HG03066 (cell line): ENCODE measurements around the gene FNBP1L.

Experiments used
- ATAC-seq: cut with Tn5 transposase; IDR thresholded peaks from one replicate; pipeline ENCODE4 v1.9.1; 2021; ENCODE audit warnings: low read depth; ENCODE audit not compliant: unreplicated experiment

Gene FNBP1L

GRCh38 chr1:93447481-93448291 is at the start of gene FNBP1L:
TSS of gene FNBP1L (plus strand) at chr1:93448118. CDS start at chr1:93448282, 164 bp downstream.
- no peak for ATAC-seq

DNA sequence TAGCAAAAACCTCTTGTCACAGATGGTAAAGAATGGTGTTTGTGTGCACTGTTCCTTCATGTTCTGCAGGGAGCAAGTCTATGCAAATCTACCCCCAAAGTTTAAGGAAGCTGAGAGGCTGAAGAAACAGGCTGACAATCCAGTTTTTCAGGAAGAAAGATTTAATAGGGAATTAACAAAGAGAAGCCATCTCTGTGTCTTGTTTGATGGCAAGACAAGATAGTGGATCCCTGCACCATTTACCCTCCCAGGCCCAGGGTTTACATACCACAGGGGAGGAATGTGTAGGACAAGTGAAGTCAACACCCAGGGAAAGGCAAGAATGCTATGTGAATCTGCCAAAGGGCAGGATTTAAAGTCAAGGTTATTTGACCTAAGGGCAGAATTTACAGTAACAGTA is 48.1 kb upstream of the FNBP1L start:
- no peak for ATAC-seq

GRCh38 chr1:93408203-93408602 is 39.7 kb upstream of the FNBP1L start:
- no peak for ATAC-seq

DNA sequence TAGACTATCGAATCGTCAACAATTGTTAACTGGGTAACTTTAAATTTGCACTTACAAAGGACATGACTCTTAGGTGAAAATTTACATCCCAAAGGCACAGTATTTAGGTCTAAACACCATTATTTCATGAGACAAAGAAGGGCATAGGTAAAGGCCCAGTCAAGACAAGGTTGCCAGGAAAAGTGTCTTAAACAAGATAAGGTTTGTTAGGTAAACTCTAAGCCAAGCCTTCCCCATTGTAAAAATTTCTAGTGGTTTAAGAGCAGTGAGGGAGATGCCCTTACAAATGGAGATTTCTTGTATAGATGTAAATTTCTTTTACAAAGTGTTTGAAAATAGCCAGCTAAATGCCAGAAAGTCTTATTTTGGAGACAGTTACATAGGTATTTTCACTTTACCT is 36.9 kb upstream of the FNBP1L start:
- ATAC-seq = no peak

DNA sequence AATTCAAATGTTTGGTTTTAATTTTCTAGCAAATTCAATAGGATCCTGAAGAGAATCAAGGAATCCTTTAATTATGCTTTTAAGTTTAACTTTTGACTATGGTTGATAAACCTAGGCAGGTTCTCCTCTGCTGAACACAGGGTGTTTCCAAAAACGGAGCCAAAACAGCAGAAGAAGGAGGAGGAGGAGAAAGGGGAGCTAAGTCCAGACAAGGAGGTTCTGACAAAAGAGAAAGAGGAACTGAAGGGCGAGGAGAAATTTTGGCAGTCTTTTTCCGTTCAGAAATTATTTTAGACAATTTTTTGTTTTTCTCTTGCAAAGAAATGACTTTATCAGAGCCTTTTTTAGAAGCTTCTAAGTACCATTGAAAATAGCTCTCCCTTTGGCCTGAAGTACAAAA is 33.2 kb upstream of the FNBP1L start:
- ATAC-seq = no peak

- ATAC-seq = no peak
Observed at GRCh38 chr1:93415296-93415695, 32.6 kb upstream of the FNBP1L start.

DNA sequence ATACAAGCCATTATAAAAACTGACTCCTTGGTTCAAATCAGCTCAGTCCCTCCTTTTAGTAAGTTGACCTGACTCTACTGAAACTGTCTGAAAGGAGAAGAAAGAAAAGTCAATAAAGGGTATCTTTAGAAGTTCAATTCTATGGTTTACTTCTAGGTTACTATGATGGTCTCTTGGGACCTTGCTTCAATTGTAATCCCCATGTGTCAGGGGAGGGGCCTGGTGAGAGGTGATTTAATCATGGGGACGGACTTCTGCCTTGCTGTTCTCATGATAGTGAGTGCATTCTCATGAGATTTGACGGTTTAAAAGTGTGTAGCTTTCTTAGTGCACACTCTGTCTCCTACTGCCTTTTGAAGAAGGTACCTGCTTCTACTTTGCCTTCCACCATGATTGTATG is 31.7 kb upstream of the FNBP1L start:
- ATAC-seq = no peak

- no peak for ATAC-seq
Observed at GRCh38 chr1:93419344-93419743, 28.6 kb upstream of the FNBP1L start.

GRCh38 chr1:93420400-93420799 is 27.5 kb upstream of the FNBP1L start:
- no peak for ATAC-seq

DNA sequence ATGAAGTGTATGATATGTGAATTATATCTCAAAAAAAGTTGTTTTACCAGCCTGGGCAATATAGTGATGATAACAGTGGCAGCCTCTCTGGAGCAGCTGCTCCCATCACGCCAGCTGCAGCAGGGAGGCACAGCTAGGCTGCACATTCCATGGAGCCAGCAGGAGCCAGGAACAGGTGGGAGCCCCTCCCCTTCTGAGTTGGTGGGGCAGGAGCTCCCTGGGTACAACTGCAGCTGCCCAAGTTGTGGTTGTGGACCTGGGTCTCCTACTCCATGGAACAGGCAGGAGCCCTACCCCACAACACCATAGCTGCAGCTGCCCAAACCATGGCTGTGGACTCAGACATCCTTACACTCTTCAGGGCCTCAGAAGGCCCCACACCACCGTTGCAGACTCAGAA is 21.7 kb upstream of the FNBP1L start:
- no peak for ATAC-seq

DNA sequence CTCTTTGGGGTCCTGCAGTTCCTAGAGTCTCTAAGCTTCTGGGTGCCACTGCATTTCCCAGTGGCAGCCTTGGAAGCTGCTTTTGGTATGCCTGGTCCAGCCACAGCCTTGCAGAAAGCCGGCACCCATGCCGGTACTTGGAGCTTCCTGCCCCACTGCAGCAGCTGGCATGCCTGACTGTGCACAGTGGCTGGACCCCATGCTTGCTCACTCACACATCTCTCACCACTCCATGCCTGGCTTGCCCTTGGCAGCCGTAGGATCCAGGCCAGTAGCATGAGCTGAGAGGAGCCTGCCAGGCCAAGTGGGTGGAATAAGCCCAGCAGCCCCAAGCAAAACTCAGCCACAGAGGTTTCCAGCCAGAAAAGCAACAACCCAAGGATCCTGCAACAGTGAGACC is 20.3 kb upstream of the FNBP1L start:
- ATAC-seq = no peak

DNA sequence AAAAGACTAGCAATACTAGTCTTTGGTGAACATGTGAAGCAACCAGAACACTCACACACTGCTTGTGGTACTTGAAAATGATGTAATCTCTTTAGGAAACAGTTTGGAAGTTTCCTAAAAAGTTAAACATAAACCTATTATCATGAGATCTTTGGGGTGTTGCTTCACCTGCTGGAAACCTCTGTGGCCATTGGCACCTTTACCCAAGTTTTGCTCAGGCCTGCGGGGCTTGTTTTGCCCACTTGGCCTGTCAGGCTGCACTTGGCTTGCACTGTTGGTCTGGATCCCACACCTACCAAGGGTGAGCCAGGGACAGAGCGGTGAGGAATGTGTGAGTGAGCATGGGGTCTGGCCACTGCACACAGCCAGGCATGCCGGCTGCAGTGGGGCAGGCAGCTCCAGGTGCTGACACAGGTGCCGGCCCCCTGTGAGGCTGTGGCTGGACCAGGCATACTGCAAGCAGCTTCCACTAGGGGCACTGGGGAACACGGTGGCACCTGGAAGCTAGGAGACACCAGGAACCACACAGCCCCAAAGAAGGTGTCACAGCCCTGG is 14.4 kb upstream of the FNBP1L start:
- no peak for ATAC-seq

DNA sequence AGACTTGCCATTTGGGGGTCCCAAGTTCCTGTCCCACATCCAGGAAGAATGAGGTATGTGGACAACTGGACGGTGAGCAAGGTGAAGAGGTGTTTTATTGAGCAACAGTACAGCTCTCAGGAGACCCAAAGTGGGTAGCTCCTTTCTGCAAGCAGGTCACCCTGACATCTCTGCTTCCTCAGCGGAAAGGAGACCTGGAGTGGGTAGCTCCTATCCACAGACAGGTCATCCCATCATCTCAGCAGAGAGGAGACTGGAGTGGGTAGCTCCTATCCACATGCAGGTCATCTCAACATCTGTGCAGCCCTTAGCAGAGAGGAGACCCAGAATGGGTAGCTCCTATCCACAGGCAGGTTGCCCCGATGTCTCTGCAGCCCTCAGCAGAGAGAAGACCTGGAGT is 13.8 kb upstream of the FNBP1L start:
- no peak for ATAC-seq

DNA sequence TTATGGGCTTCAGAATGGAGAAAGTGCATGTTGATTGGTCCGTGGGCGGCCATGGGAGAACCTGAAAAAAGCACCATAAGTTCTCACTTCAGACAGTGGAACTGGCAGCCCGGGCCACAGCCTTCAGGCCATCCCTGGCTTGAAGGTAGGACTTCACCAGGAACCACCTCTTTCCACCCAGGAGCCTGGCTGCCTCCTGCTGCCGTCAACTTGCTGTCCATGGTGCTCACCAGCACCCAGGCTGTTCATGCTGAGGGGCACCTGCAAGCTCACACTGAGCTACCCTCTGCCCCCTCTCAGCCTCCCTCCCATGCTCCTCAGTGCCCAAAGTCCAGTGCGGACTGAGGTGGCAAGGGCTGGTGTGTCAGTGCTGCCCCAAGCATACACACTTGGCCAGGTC is 12.9 kb upstream of the FNBP1L start:
- no peak for ATAC-seq

DNA sequence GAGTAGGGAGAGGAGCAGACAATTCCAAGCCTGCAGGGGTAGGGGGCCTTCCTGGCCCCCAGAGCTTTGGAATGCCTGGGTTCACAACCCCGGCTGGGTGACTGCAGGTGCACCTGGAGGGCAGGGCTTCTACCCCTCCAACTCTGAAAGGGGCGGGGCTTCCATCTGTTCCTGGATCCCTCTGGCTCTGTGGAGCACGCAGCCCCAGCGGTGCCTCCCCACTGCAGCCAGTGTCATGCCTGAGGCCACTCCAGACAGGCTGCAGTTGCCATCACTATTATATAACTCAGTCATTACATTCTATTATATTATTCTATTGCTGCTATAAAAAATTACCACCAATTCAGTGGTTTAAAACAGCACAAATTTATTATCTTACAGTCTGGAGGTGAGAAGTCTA is 12.5 kb upstream of the FNBP1L start:
- ATAC-seq = no peak

- no peak for ATAC-seq
Observed at GRCh38 chr1:93436496-93436895, 11.4 kb upstream of the FNBP1L start.

DNA sequence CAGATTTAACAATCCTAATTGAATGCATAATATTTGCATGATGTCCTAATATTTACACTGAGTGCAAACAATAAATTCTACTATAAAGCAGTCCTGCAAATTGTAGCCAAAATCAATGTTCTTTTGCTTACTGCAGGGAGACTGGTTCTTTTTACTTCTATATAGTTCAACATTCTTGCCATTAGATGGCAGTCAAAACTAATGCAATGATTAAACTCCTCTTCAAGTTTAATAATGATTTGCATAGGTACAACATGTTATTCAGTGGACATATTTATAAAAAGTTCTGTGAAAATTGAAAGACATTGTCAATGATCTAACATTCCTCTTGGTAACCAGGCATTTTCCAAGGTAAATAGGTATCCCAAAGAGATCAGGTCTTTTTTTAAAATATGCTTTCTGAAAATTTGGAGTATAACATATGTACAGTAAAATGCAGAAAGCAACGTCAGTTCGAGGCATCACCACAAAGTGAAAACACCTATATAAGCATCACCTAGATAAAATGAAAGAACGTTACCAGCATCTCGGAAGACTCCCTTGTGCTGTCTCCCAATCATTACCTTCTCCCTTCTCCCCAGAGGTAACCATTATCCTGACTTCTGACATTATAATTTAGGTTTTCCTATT is 9.8 kb upstream of the FNBP1L start:
- no peak for ATAC-seq

GRCh38 chr1:93438716-93439115 is 9.2 kb upstream of the FNBP1L start:
- no peak for ATAC-seq

GRCh38 chr1:93440272-93440671 is 7.6 kb upstream of the FNBP1L start:
- no peak for ATAC-seq

GRCh38 chr1:93440706-93441105 is 7.2 kb upstream of the FNBP1L start:
- no peak for ATAC-seq

- ATAC-seq = no peak
Observed at GRCh38 chr1:93441589-93441988, 6.3 kb upstream of the FNBP1L start.
